SK-N-SH (cell line): Measurements from ENCODE around the gene MAP3K6. TPM values are rescaled to one million over a fixed set of nuclear protein-coding genes. Genes with fewer than 3 reads are reported as not detected.

Experiments used
- CTCF ChIA-PET: fragments of 300-600, 350-600 bp; formaldehyde crosslinking; extraction: SDS; loops from one replicate; lab custom pipeline; 2021; lab: Yijun Ruan, JAX
- POLR2A ChIA-PET: fragments of 350-600 bp; sonication (Branson Sonifier 250); formaldehyde crosslinking; extraction: SDS; loops from one replicate; lab custom pipeline; 2020; ENCODE audit warnings: antibody characterized with exemption, inconsistent platforms; lab: Yijun Ruan, JAX
- DNase-seq: peaks from one replicate; pipeline ENCODE4 v3.0.0; 2012
- H2AFZ ChIP-seq: fragments of 200-600 bp; sonication (generic); 2 replicates; pipeline ENCODE4 v1.8.1; 2016; ENCODE audit warnings: antibody characterized with exemption, mild to moderate bottlenecking, low read depth
- H3F3A ChIP-seq: fragments of 200-600 bp; sonication (generic); replicated peaks from 2 replicates; pipeline ENCODE3; 2016; ENCODE audit warnings: antibody characterized with exemption, mild to moderate bottlenecking; ENCODE audit not compliant: insufficient read depth
- H3K27ac ChIP-seq, 2 experiments: fragments of 200-500 bp in 1 of 2; fragments of 200-600 bp in 1 of 2; sonication (Bioruptor generic) in 1 of 2; sonication (generic), shearing (Covaris generic) in 1 of 2; 2 replicates each; pipeline versions ENCODE4 v1.5.1 to v1.6.1; 2014 to 2016; ENCODE audit warnings: low read depth in 2 of 2, inconsistent platforms in 1 of 2, low read length in 1 of 2, mild to moderate bottlenecking in 1 of 2, mixed read lengths in 1 of 2
- H3K27me3 ChIP-seq: fragments of 200-600 bp; sonication (generic), shearing (Covaris generic); 2 replicates; pipeline ENCODE4 v1.6.1; 2016; ENCODE audit warnings: mixed run types; ENCODE audit not compliant: insufficient read depth
- H3K36me3 ChIP-seq, 2 experiments: fragments of 200-500 bp in 1 of 2; fragments of 200-600 bp in 1 of 2; sonication (Bioruptor generic) in 1 of 2; sonication (generic) in 1 of 2; replicated peaks in 1 of 2; 2 replicates each; pipeline versions ENCODE3 to v1.5.1; 2014 to 2016; ENCODE audit warnings: low read length in 1 of 2, mild to moderate bottlenecking in 1 of 2; ENCODE audit not compliant: insufficient read depth in 2 of 2, control insufficient read depth in 1 of 2
- H3K4me1 ChIP-seq, 2 experiments: fragments of 200-500 bp in 1 of 2; fragments of 200-600 bp in 1 of 2; sonication (Bioruptor generic) in 1 of 2; sonication (generic), shearing (Covaris generic) in 1 of 2; 2 replicates each; pipeline versions ENCODE4 v1.5.1 to v1.6.1; 2014 to 2016; ENCODE audit warnings: low read depth in 1 of 2, low read length in 1 of 2, mixed run types in 1 of 2; ENCODE audit not compliant: insufficient read depth in 2 of 2, control insufficient read depth in 1 of 2
- H3K4me2 ChIP-seq: fragments of 200-600 bp; sonication (generic), shearing (Covaris generic); 2 replicates; pipeline ENCODE4 v1.6.1; 2017; ENCODE audit warnings: mixed run types
- H3K4me3 ChIP-seq, 2 experiments: fragments of 200-500 bp in 1 of 2; fragments of 200-600 bp in 1 of 2; sonication (Bioruptor generic) in 1 of 2; sonication (generic), shearing (Covaris generic) in 1 of 2; 2 replicates each; pipeline versions ENCODE4 v1.5.1 to v1.8.1; 2014 to 2016; ENCODE audit warnings: low read depth in 2 of 2, inconsistent platforms in 1 of 2, low read length in 1 of 2, mild to moderate bottlenecking in 1 of 2, mixed read lengths in 1 of 2, moderate library complexity in 1 of 2
- H3K79me2 ChIP-seq: fragments of 200-600 bp; sonication (generic); 2 replicates; pipeline ENCODE4 v1.8.1; 2017; ENCODE audit warnings: mild to moderate bottlenecking; ENCODE audit not compliant: insufficient read depth
- H3K9ac ChIP-seq: fragments of 200-600 bp; sonication (generic); 2 replicates; pipeline ENCODE4 v1.6.1; 2017; ENCODE audit warnings: mixed run types
- H3K9me2 ChIP-seq: fragments of 200-600 bp; sonication (generic); 2 replicates; pipeline ENCODE4 v1.6.1; 2017; ENCODE audit warnings: mixed run types
- H3K9me3 ChIP-seq: fragments of 200-600 bp; sonication (generic); 2 replicates; pipeline ENCODE4 v1.6.1; 2017; ENCODE audit warnings: mixed run types, mild to moderate bottlenecking, moderate library complexity
- H4K20me1 ChIP-seq: fragments of 200-600 bp; sonication (generic); 2 replicates; pipeline ENCODE4 v1.6.1; 2017; ENCODE audit warnings: mild to moderate bottlenecking, mixed run types; ENCODE audit not compliant: insufficient read depth
- FOSL2 ChIP-seq: IDR thresholded peaks from 2 replicates; pipeline ENCODE4 v1.4.0; 2012; ENCODE audit warnings: low read depth, mild to moderate bottlenecking, moderate library complexity, borderline replicate concordance
- FOXJ3 ChIP-seq: sonication (generic); formaldehyde crosslinking; IDR thresholded peaks from 2 replicates; pipeline ENCODE4 v1.5.1; 2020; ENCODE audit warnings: mild to moderate bottlenecking, missing genetic modification reagents
- GATA2 ChIP-seq: sonication (generic); formaldehyde crosslinking; IDR thresholded peaks from 2 replicates; pipeline ENCODE4 v1.5.0; 2020; ENCODE audit warnings: mild to moderate bottlenecking, missing genetic modification reagents
- JUND ChIP-seq: IDR thresholded peaks from 2 replicates; pipeline ENCODE4 v1.4.0; 2012
- MXI1 ChIP-seq: IDR thresholded peaks from 2 replicates; pipeline ENCODE4 v1.6.1; 2012; ENCODE audit warnings: mild to moderate bottlenecking, low read depth, low read length, improper control_type of control experiment
- NFIC ChIP-seq: IDR thresholded peaks from 2 replicates; pipeline ENCODE4 v1.4.0; 2012; ENCODE audit warnings: borderline replicate concordance
- PBX3 ChIP-seq: IDR thresholded peaks from 2 replicates; pipeline ENCODE4; 2012
- RAD21 ChIP-seq: IDR thresholded peaks from 2 replicates; pipeline ENCODE4 v1.6.1; 2012; ENCODE audit warnings: mild to moderate bottlenecking, low read length
- SIN3A ChIP-seq: IDR thresholded peaks from 2 replicates; pipeline ENCODE4 v1.6.1; 2012; ENCODE audit warnings: low read depth, mild to moderate bottlenecking, low read length, moderate library complexity, borderline replicate concordance
- TCF12 ChIP-seq: IDR thresholded peaks from 2 replicates; pipeline ENCODE4 v1.4.0; 2012
- TEAD4 ChIP-seq: IDR thresholded peaks from 2 replicates; pipeline ENCODE4 v1.4.0; 2012; ENCODE audit warnings: mild to moderate bottlenecking, borderline replicate concordance; ENCODE audit not compliant: insufficient read depth
- USF2 ChIP-seq: fragments of 150-350 bp; IDR thresholded peaks from 2 replicates; pipeline ENCODE4 v1.6.1; 2017; ENCODE audit warnings: antibody characterized with exemption, low read length, low read depth, borderline replicate concordance
- WGBS: methylation state at CpG from one replicate; pipeline ENCODE4 v1.1.6; 2017; ENCODE audit warnings: low lambda C conversion rate; 5-methylcytosine and 5-hydroxymethylcytosine counted together
- polyA plus RNA-seq, 3 experiments: library from polyadenylated mRNA; depleted of rRNA; stranded (reverse); fragments of >200 nt; gene quantifications; 2 replicates each; pipeline ENCODE4 v1.2.3, GENCODE V29; 2012

MAP3K6 gene
- polyA plus RNA-seq, 1 of the 3 experiments (the other 2 are of a cell fraction) = 17.3 TPM

GRCh38 chr1:27349784-27350662 is 16.7 kb downstream of the MAP3K6 start:
- Histone ChIP-seq H3K36me3 (no peaks in the 10 kb centered on the region), H3K79me2 (no peaks in the 10 kb centered on the region), H3K9me3 (no peaks in the 10 kb centered on the region), H3K4me1 (peaks cover 0 to 10% of the 10 kb centered on the region in 2 experiments; a peak in 1 of 4 replicates), H3K4me2 (0 out of 2 replicates have a peak overlapping the region, but pooled peaks have one; percentile 47), H3K9ac (no peak overlapping the region), H3K27ac (no peak overlapping the region), H3K27me3 (no peaks in the 10 kb centered on the region), H2AFZ (no peak overlapping the region), H4K20me1 (no peaks in the 10 kb centered on the region), H3K9me2 (no peaks in the 10 kb centered on the region)
- POLR2A ChIA-PET = interaction anchor here (1.1 to 2.6 kb wide), 4 partner anchors 8 to 49 kb away, joined by 4 to 15 read pairs (median 5); partner anchors contain the start of gene MAP3K6
- CTCF ChIA-PET = interaction anchor here (0.6 to 12.3 kb wide), 18 partner anchors 8 to 306 kb away, joined by 3 to 219 read pairs (median 4); partner anchors contain the start of genes MAP3K6 and SYTL1
- peak; percentile 94 for DNase-seq
- TF ChIP-seq SIN3A = 0 out of 2 replicates have a peak, but pooled peaks have one; percentile 15
- TF ChIP-seq TEAD4 = no peak
- peak; percentile 90 for TF ChIP-seq PBX3
- no peak for TF ChIP-seq TCF12
- no peak for TF ChIP-seq USF2
- TF ChIP-seq MXI1 = peak; percentile 42; the same call in 1 of the 2 replicates
- TF ChIP-seq, all 33 proteins: peak for 3
- H3F3A ChIP-seq = no peaks in the 10 kb centered on the region
- peak overlapping the region in 1 of 2 experiments; percentile 39; a peak in 2 of 4 replicates for H3K4me3 ChIP-seq
- 73% methylated on average over 43 of the region's 84 CpGs for WGBS

- H3K9me2 ChIP-seq = no peaks in the 10 kb centered on the region
- H3K27me3 ChIP-seq = no peaks in the 10 kb centered on the region
- H3F3A ChIP-seq = no peaks in the 10 kb centered on the region
- DNase-seq = peak; percentile 90
- H3K4me1 ChIP-seq = peaks cover 0 to 10% of the 10 kb centered on the region in 2 experiments; a peak in 1 of 4 replicates
- peak overlapping the region in 1 of 2 experiments; percentile 39; a peak in 2 of 4 replicates for H3K4me3 ChIP-seq
- ChIA-PET POLR2A (interaction anchor here (1.1 to 2.6 kb wide), 4 partner anchors 9 to 48 kb away, joined by 4 to 15 read pairs (median 5); partner anchors contain the start of gene MAP3K6), CTCF (interaction anchor here (0.6 to 12.3 kb wide), 21 partner anchors 8 to 305 kb away, joined by 3 to 219 read pairs (median 4); partner anchors contain the start of genes MAP3K6 and SYTL1)
- H3K9me3 ChIP-seq = no peaks in the 10 kb centered on the region
- WGBS = 56% methylated on average over 18 of the region's 51 CpGs
- no peaks in the 10 kb centered on the region for H3K36me3 ChIP-seq
- no peak overlapping the region for H3K9ac ChIP-seq
- H3K4me2 ChIP-seq = 0 out of 2 replicates have a peak overlapping the region, but pooled peaks have one; percentile 47
- no peaks in the 10 kb centered on the region for H4K20me1 ChIP-seq
- 0 out of 2 replicates have a peak overlapping the region, but pooled peaks have one; percentile 41 for H2AFZ ChIP-seq
- no peaks in the 10 kb centered on the region for H3K79me2 ChIP-seq
- TF ChIP-seq JUND (no peak; the same call in 1 of the 2 replicates), FOXJ3 (CRISPR knock-in tag) (no peak), NFIC (no peak), GATA2 (CRISPR knock-in tag) (no peak), RAD21 (no peak), FOSL2 (no peak)
- H3K27ac ChIP-seq = no peak overlapping the region
These were observed 17.6 kb downstream of the MAP3K6 start for GRCh38 chr1:27348861-27349783.
